OCI-LY3 (cell line): ENCODE data around the gene ANKRD63.

Experiments used
- H2AFZ ChIP-seq: fragments of 200-600, 300-600 bp; shearing (Covaris generic); 2 replicates; pipeline ENCODE4 v1.6.0; 2014; ENCODE audit warnings: antibody characterized with exemption, low read depth, low read length
- H3K27ac ChIP-seq: fragments of 200-600, 300-600 bp; sonication (generic); 2 replicates; pipeline ENCODE4 v1.5.1; 2014; ENCODE audit warnings: mild to moderate bottlenecking, low read length, moderate library complexity, mixed read lengths
- H3K27me3 ChIP-seq: fragments of 200-600, 300-600 bp; sonication (generic); 2 replicates; pipeline ENCODE4 v1.6.1; 2014; ENCODE audit warnings: low read depth, low read length, mixed read lengths
- H3K36me3 ChIP-seq: fragments of 200-600, 300-600 bp; sonication (generic); replicated peaks from 2 replicates; pipeline ENCODE3; 2014; ENCODE audit warnings: low read depth, low read length, mixed read lengths
- H3K4me1 ChIP-seq: fragments of 300-600, 200-600 bp; sonication (generic); 2 replicates; pipeline ENCODE4 v1.6.1; 2014; ENCODE audit warnings: low read length, mixed read lengths
- H3K4me2 ChIP-seq: fragments of 200-600, 300-600 bp; sonication (generic); 2 replicates; pipeline ENCODE4 v1.6.1; 2014; ENCODE audit warnings: low read length, mixed read lengths
- H3K4me3 ChIP-seq: fragments of 300-600, 200-600 bp; sonication (generic); 2 replicates; pipeline ENCODE4 v1.5.1; 2014; ENCODE audit warnings: antibody characterized with exemption, mild to moderate bottlenecking, low read length, moderate library complexity
- H3K79me2 ChIP-seq: fragments of 300-600, 200-600 bp; shearing (Covaris generic); 2 replicates; pipeline ENCODE4 v1.6.1; 2014; ENCODE audit warnings: mild to moderate bottlenecking, low read length, mixed read lengths
- H3K9ac ChIP-seq: fragments of 300-600, 200-600 bp; shearing (Covaris generic); 2 replicates; pipeline ENCODE4 v1.6.0; 2014; ENCODE audit warnings: mild to moderate bottlenecking, low read length, moderate library complexity
- H3K9me3 ChIP-seq: fragments of 200-600, 300-600 bp; shearing (Covaris generic); 2 replicates; pipeline ENCODE4 v1.6.1; 2014; ENCODE audit warnings: low read length, mixed read lengths; ENCODE audit not compliant: insufficient read depth
- H4K20me1 ChIP-seq: fragments of 200-600, 300-600 bp; sonication (generic); 2 replicates; pipeline ENCODE4 v1.6.1; 2016; ENCODE audit warnings: low read length, mixed read lengths; ENCODE audit not compliant: insufficient read depth
- EZH2phosphoT487 ChIP-seq: fragments of 200-600 bp; shearing (Covaris generic); IDR thresholded peaks from 2 replicates; pipeline ENCODE4 v1.6.1; 2018; ENCODE audit warnings: antibody characterized with exemption, mixed run types, low read depth
- TF ChIP-seq, protein P1 (sequence below): fragments of 200-600, 300-600 bp; sonication (generic); IDR thresholded peaks from 2 replicates; pipeline ENCODE4 v1.5.1; 2014; ENCODE audit warnings: antibody characterized with exemption, low read length, low read depth

ANKRD63 gene

DNA sequence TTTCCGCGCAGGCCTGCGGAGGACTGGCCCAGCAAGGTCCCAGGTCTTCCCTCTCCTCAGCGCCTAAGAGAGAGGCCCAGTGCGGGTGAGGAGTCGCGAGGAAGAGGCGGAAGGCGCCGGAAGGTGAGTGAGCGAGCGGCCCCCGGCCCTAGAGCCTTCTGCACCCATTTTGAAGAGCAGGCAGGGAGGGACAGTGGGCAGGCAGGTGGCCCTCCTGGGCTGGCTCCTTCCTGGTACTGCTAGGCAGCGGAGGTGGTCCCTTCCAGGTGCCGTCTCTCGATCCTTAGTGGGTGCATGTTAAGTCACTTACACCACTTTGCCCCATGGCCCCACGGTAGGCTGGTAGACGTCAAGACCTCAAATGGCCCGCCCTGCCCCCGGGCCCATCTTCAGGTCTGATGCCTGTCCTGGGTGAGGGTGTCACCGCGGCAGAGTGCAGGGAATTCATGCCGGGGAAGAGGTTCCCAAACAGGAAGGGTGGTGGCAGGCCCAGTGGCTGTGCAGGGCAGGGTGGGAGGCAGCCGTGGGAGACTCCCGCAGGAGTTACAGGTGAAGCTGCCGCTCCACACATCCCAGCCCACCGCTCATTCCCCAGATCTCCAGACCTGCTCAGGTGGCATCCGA lies 29.6 kb downstream of the ANKRD63 start:
- H3K4me3 ChIP-seq, result peak overlapping the region; percentile 87
- peaks cover 6% of the 10 kb centered on the region for H3K4me1 ChIP-seq
- no peaks in the 10 kb centered on the region for H4K20me1 ChIP-seq
- H3K27ac ChIP-seq, result no peak overlapping the region
- TF ChIP-seq, protein P1, sequence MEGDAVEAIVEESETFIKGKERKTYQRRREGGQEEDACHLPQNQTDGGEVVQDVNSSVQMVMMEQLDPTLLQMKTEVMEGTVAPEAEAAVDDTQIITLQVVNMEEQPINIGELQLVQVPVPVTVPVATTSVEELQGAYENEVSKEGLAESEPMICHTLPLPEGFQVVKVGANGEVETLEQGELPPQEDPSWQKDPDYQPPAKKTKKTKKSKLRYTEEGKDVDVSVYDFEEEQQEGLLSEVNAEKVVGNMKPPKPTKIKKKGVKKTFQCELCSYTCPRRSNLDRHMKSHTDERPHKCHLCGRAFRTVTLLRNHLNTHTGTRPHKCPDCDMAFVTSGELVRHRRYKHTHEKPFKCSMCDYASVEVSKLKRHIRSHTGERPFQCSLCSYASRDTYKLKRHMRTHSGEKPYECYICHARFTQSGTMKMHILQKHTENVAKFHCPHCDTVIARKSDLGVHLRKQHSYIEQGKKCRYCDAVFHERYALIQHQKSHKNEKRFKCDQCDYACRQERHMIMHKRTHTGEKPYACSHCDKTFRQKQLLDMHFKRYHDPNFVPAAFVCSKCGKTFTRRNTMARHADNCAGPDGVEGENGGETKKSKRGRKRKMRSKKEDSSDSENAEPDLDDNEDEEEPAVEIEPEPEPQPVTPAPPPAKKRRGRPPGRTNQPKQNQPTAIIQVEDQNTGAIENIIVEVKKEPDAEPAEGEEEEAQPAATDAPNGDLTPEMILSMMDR, result no peak
- no peak for TF ChIP-seq EZH2phosphoT487
- H3K27me3 ChIP-seq, result peaks cover 8% of the 10 kb centered on the region
- peak overlapping the region; percentile 88 for H3K4me2 ChIP-seq
- no peaks in the 10 kb centered on the region for H3K36me3 ChIP-seq
- peak overlapping the region; percentile 71 for H3K9ac ChIP-seq
- H3K79me2 ChIP-seq, result no peaks in the 10 kb centered on the region
- H3K9me3 ChIP-seq, result no peaks in the 10 kb centered on the region
- H2AFZ ChIP-seq, result peak overlapping the region; percentile 67

DNA sequence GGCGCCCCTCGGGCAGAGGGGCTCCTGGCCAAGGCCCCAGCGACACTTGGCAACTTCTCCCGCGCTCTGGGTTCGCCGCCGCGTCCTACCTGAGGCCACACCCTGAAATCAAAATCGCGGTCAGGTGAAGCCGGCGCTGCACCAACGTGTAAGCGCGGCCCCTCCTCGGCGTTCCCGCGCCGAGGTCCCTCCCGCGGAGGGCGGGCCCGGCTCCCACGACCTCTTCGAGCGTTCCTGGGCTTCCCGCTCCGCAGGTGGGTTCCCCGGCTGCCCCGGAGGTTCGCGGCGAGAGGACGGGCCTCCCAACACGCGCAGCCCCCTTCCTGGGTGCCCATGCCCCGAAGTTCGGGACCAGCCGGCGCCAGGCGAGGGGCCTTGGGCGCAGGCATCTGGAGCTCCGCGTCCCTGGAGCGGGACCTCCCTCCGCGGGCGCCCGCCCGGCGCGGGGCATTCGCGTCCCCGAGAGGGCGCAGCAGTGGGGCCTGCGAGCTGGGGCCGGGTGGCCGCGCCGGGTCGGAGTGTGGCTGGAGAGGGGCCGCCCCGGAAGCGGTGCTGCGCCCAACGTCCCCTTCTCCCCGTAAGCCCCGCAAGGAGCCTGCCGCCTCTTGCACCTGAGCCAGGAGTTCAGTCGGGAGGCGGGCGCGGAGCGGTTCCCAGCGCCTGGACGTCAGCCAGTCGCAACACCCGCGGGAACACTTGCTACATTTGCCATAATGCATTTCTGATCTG lies 30.3 kb downstream of the ANKRD63 start:
- peak overlapping the region; percentile 67 for H2AFZ ChIP-seq
- peak overlapping the region; percentile 88 for H3K4me2 ChIP-seq
- H3K79me2 ChIP-seq, result no peaks in the 10 kb centered on the region
- H3K36me3 ChIP-seq, result no peaks in the 10 kb centered on the region
- no peaks in the 10 kb centered on the region for H3K9me3 ChIP-seq
- H3K27ac ChIP-seq, result no peak overlapping the region
- H3K27me3 ChIP-seq, result peaks cover 8% of the 10 kb centered on the region
- TF ChIP-seq, protein P1, result peak; percentile 20; the same call in 1 of the 2 replicates
- no peak for TF ChIP-seq EZH2phosphoT487
- peak overlapping the region; percentile 71 for H3K9ac ChIP-seq
- H3K4me1 ChIP-seq, result peaks cover 6% of the 10 kb centered on the region
- H3K4me3 ChIP-seq, result peak overlapping the region; percentile 87
- H4K20me1 ChIP-seq, result no peaks in the 10 kb centered on the region

DNA sequence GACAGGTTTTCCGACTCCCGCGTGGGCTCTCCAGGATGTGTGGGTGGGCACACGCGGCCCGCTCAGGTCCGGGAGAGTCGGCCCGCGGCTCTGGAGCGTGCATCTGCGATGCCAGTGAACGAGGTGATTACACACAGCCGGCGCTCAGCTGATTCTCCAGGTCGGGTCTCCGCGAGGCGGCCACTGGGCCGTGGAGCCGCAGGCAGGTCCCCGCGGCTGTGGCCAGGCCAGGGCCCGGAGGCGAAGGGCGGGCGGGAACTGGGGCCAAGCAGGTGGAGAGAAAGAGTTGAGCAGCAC lies 30.8 kb downstream of the ANKRD63 start:
- Histone ChIP-seq H3K27ac (no peak overlapping the region), H2AFZ (peak overlapping the region; percentile 67; the same call in 1 of the 2 replicates), H4K20me1 (no peaks in the 10 kb centered on the region), H3K27me3 (peaks cover 8% of the 10 kb centered on the region), H3K79me2 (no peaks in the 10 kb centered on the region), H3K9me3 (no peaks in the 10 kb centered on the region), H3K36me3 (no peaks in the 10 kb centered on the region), H3K9ac (peak overlapping the region; percentile 71; the same call in 1 of the 2 replicates), H3K4me3 (peak overlapping the region; percentile 87), H3K4me1 (peaks cover 6% of the 10 kb centered on the region), H3K4me2 (peak overlapping the region; percentile 88)
- no peak for TF ChIP-seq EZH2phosphoT487
- TF ChIP-seq, protein P1, result no peak

DNA sequence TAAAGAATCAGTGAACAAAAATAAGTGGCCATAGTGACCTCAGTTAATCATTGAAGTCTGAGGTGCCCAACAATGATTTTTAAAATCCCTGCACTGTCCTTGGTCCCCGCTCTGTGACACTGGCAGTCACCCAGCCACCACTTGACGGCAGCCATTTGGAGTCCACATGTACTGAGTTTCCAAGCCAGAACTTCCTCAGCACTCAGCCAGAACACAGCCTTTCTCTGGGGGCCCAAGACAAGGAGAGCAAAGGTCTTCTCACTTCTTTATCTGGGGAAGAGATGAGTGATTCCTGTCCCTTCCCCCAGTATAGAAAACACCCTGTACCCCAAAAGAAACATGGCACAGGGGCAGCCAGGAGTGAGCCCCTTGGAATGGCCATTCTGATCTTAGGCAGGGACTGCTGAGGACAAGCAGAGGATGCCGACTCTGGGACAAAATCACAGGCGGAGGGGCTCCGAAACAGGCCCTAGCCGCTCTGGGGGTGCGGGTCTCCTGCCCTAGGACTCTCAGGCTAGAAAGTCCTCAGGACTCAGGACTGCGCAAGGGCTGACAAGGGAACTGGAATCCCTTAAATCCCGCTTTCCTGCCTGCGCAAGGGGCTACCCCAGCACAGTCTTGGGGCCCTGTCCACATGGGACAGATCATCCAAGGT lies 31.3 kb downstream of the ANKRD63 start:
- Histone ChIP-seq H3K9me3 (no peaks in the 10 kb centered on the region), H3K4me1 (peaks cover 6% of the 10 kb centered on the region), H3K4me3 (peak overlapping the region; percentile 87; the same call in 1 of the 2 replicates), H3K27ac (no peak overlapping the region), H3K27me3 (peaks cover 8% of the 10 kb centered on the region), H3K4me2 (peak overlapping the region; percentile 88; the same call in 1 of the 2 replicates), H2AFZ (no peak overlapping the region), H3K9ac (no peak overlapping the region), H3K36me3 (no peaks in the 10 kb centered on the region), H4K20me1 (no peaks in the 10 kb centered on the region), H3K79me2 (no peaks in the 10 kb centered on the region)
- TF ChIP-seq, protein P1, result no peak
- TF ChIP-seq EZH2phosphoT487, result no peak
